Breast epithelium (tissue), 4 donors: ENCODE measurements around the gene SEMA4D. TPM values are rescaled to one million over a fixed set of nuclear protein-coding genes. Genes with fewer than 3 reads are reported as not detected.

Experiments used
- DNase-seq, 2 donors: peaks; one replicate each; pipeline ENCODE4 v3.0.0-alpha.2; 2019; ENCODE audit warnings: low spot score in 2 of 2
- H3K27ac ChIP-seq, 2 donors: fragments of 200-600 bp; sonication (generic) in 1 of 2; one replicate each; pipeline ENCODE4 v1.5.1; 2016 to 2019; ENCODE audit warnings: mild to moderate bottlenecking in 1 of 2
- H3K27me3 ChIP-seq, 2 donors: fragments of 200-600 bp; sonication (generic) in 1 of 2; one replicate each; pipeline versions ENCODE4 v1.5.1 to v1.6.0; 2017 to 2019; ENCODE audit warnings: control low read depth in 1 of 2, mild to moderate bottlenecking in 1 of 2
- H3K36me3 ChIP-seq: fragments of 200-600 bp; one replicate; pipeline ENCODE4 v1.5.1; 2019
- H3K4me1 ChIP-seq, 2 donors: fragments of 200-600 bp; sonication (generic); one replicate each; pipeline ENCODE4 v1.5.1; 2016 to 2019; ENCODE audit warnings: control low read depth in 1 of 2
- H3K4me3 ChIP-seq, 3 donors: fragments of 200-600 bp; sonication (generic); 1 replicate in 2 of 3; 2 replicates in 1 of 3; pipeline ENCODE4 v1.5.1; 2016 to 2019; ENCODE audit warnings: mild to moderate bottlenecking in 3 of 3, moderate library complexity in 2 of 3
- H3K9me3 ChIP-seq, 2 donors: fragments of 200-600 bp; sonication (generic) in 1 of 2; one replicate each; pipeline ENCODE4 v1.5.1; 2016 to 2019; ENCODE audit warnings: control low read depth in 1 of 2
- CTCF ChIP-seq, 3 donors: fragments of 450-650 bp; IDR thresholded peaks; one replicate each; pipeline ENCODE4 v1.5.1; 2016 to 2017; ENCODE audit warnings: antibody characterized with exemption in 3 of 3, mild to moderate bottlenecking in 3 of 3, moderate library complexity in 3 of 3
- POLR2A ChIP-seq: fragments of 450-650 bp; IDR thresholded peaks from one replicate; pipeline ENCODE4 v1.6.1; 2016; ENCODE audit warnings: antibody characterized with exemption, mild to moderate bottlenecking, moderate library complexity
- POLR2AphosphoS5 ChIP-seq, 3 donors: sonication (generic); formaldehyde crosslinking; IDR thresholded peaks; one replicate each; pipeline ENCODE4 v1.6.1; 2017; ENCODE audit warnings: antibody characterized with exemption in 3 of 3
- intact Hi-C: fragments of 100-400 bp; cut with DNase I; formaldehyde crosslinking; loops from one replicate; pipeline ENCODE4 v1.15.1; 2023; ENCODE audit warnings: low total_unique reads
- total RNA-seq, 3 donors: library from RNA; depleted of rRNA; stranded (reverse); fragments of >200 nt; gene quantifications; one replicate each; pipeline ENCODE4 v1.1.0, GENCODE V29; 2016

The SEMA4D gene
- total RNA-seq, 3 donors from 2014 or later = 9.9 to 24.6 (median 16.1) TPM

GRCh38 chr9:89533411-89534095 lies 35.6 kb upstream of the SEMA4D start:
- Histone ChIP-seq H3K4me1 (no peaks in the 10 kb centered on the region), H3K4me3 (no peak overlapping the region), H3K9me3 (no peaks in the 10 kb centered on the region), H3K27me3 (no peaks in the 10 kb centered on the region), H3K27ac (no peak overlapping the region), H3K36me3 (no peaks in the 10 kb centered on the region)
- no peak for TF ChIP-seq POLR2AphosphoS5 (IDR thresholded peaks at IDR 0.05)
- no peak for TF ChIP-seq CTCF (IDR thresholded peaks at IDR 0.05)
- no peak for TF ChIP-seq POLR2A
- DNase-seq = no peak
- intact Hi-C loops = no loop called here

GRCh38 chr9:89532944-89533343 lies 35.0 kb upstream of the SEMA4D start:
- no peak for TF ChIP-seq POLR2A
- TF ChIP-seq POLR2AphosphoS5 (IDR thresholded peaks at IDR 0.05) = no peak
- no peak for TF ChIP-seq CTCF (IDR thresholded peaks at IDR 0.05)
- no peaks in the 10 kb centered on the region for H3K4me1 ChIP-seq
- intact Hi-C loops = no loop called here
- H3K27me3 ChIP-seq = no peaks in the 10 kb centered on the region
- no peak overlapping the region for H3K27ac ChIP-seq
- DNase-seq = no peak
- H3K36me3 ChIP-seq = no peaks in the 10 kb centered on the region
- H3K4me3 ChIP-seq = no peak overlapping the region
- H3K9me3 ChIP-seq = peaks cover 0 to 4% of the 10 kb centered on the region in 2 donors

- Histone ChIP-seq H3K27me3 (no peaks in the 10 kb centered on the region), H3K4me3 (no peak overlapping the region), H3K4me1 (no peaks in the 10 kb centered on the region), H3K9me3 (peaks cover 0 to 6% of the 10 kb centered on the region in 2 donors), H3K27ac (no peak overlapping the region), H3K36me3 (no peaks in the 10 kb centered on the region)
- TF ChIP-seq POLR2AphosphoS5 (IDR thresholded peaks at IDR 0.05) (no peak), POLR2A (no peak), CTCF (IDR thresholded peaks at IDR 0.05) (no peak)
- no peak for DNase-seq
- intact Hi-C loops = no loop called here
These were observed 34.6 kb upstream of the SEMA4D start for GRCh38 chr9:89532478-89532877.

GRCh38 chr9:89531766-89532165 lies 33.9 kb upstream of the SEMA4D start:
- TF ChIP-seq CTCF (IDR thresholded peaks at IDR 0.05) = no peak
- Histone ChIP-seq H3K4me3 (no peak overlapping the region), H3K27ac (no peak overlapping the region), H3K9me3 (peaks cover 0 to 6% of the 10 kb centered on the region in 2 donors), H3K36me3 (no peaks in the 10 kb centered on the region), H3K4me1 (no peaks in the 10 kb centered on the region), H3K27me3 (no peaks in the 10 kb centered on the region)
- no peak for DNase-seq
- intact Hi-C loops = no loop called here

GRCh38 chr9:89530726-89531125 lies 32.8 kb upstream of the SEMA4D start:
- peaks cover 0 to 6% of the 10 kb centered on the region in 2 donors for H3K9me3 ChIP-seq
- DNase-seq = no peak
- intact Hi-C loops = no loop called here
- no peaks in the 10 kb centered on the region for H3K27me3 ChIP-seq
- no peak for TF ChIP-seq CTCF (IDR thresholded peaks at IDR 0.05)
- TF ChIP-seq POLR2A = no peak
- TF ChIP-seq POLR2AphosphoS5 (IDR thresholded peaks at IDR 0.05) = no peak
- no peaks in the 10 kb centered on the region for H3K4me1 ChIP-seq
- H3K27ac ChIP-seq = no peak overlapping the region
- H3K36me3 ChIP-seq = no peaks in the 10 kb centered on the region
- H3K4me3 ChIP-seq = no peak overlapping the region
